HG02759 (cell line): ENCODE measurements around the gene AMZ1.
"Not testable (repeated sequence)": the region's sequence is repeated elsewhere in the genome, so short reads cannot be mapped to it uniquely, and the experiment has no call there.

ENCODE experiments used
- ATAC-seq: cut with Tn5 transposase; IDR thresholded peaks from one replicate; pipeline ENCODE4 v1.9.1; 2021; ENCODE audit warnings: mild to moderate bottlenecking, moderate library complexity; ENCODE audit not compliant: unreplicated experiment

AMZ1 gene

DNA sequence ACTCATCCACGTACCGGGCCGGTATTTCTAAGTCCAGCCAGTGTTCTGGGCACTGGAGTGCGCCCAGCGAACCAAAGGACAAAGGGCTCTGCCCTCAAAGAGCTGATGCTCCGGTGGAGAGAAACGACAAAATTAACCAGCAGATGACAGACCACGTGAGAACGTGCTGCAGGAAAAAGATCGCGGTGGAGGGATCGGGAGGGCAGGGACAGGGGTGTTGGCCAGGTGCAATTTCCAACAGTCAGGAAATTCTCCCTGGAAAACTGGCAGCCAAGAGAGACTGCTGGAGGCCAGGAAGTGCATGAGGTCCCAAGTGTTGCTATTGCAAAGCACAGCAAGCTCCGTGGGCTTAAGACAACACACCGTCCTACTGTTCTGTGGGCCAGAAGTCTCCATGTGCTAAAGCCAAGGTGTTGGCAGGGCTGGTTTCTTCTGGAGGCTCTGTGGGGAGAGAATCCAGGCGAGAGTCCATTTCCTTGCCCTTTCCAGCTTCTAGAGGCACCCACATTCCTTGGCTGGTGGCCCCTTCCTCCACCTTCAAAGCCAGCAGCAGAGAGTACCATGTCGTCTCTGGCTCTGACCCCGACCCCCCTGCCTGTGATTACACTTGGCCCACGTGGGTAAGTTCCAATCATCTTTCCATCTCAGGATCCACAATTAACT is 21.3 kb upstream of the AMZ1 start:
- no peak for ATAC-seq

DNA sequence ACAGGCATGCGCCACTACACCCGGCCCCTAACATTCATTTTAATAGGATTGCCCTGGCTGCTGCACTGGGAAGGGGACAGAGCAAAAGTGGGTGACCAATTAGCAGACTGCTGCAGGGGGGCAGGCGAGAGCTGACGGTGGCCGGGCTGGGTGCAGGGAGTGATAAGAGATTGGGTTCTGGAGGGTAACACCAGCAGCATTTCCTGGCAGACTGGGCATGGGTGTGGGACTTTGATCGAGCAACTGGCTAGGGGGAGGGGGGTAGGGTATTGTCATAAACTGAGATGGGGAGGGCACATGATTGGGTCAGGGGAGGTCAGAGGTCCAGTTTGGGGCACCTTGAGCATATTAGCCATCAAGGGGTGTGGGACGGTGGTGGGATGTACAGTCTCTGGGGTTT is 20.2 kb upstream of the AMZ1 start:
- no peak for ATAC-seq

DNA sequence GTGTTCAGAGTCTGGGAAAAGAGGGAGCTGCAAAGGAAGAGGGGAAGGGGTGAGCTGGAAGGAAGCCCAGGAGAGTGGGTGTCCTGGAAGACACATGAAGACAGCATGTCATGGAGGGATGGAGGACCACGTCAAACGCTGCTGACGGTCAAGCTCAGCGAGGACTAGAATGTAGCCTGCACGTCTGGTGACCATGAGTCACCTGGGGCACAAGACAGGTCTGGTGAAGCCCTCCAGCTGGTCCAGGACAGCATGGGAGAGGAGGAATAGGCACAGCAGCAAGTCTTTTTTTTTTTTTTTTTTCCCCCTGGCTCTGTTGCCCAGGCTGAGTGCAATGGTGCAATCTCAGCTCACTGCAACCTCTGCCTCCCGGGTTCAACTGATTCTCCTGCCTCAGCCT is 19.6 kb upstream of the AMZ1 start:
- no peak for ATAC-seq

DNA sequence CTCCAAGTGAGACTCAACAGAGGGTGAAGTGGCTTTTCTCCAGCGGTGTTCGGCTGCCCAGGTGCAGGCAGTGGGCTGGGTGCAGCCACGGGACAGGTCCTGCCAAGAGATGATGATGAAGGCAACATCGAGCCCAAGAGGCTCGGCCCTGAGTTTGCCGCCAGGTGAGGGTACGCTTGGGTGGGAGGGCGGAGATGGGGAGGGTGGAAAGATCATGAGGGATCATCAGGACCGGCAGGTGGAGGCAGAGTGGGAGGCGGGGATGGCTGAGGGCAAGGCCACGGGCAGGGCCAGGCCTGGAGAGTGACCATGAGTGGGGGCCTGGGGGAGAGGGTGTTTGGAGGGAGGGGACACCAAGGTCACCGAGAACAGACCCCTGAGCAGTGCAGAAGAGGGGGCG is 17.8 kb upstream of the AMZ1 start:
- no peak for ATAC-seq

DNA sequence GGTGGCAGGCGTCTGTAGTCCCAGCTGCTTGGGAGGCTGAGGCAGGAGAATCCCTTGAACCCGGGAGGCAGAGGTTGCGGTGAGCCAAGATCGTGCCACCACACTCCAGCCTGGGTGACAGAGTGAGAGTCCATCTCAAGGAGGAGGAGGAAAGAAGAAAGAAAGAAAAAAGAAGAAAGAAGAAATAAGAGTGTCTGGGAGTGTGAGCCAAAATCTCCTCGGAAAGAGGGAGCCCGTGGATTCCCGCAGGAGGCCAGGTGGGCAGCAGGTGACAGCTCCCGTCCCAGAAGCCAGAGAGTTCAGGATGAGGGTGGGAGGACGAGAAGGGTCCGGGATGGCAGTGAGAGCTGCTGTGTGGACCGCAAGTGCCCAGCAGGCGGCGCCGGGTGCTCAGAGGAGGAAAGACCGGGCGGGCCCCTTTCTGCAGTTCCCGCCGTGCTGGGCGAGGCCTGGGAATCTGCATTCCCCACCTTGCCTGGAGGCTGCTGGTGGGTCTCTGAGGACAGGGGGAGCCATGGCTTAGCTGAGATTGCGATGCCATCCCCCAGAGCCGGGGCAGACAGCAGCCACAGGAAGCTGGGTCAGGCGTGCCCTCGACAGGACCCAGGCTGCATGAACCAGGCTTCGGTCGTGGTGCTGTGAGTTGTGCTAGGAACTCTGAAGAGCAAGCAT is 17.1 kb upstream of the AMZ1 start:
- peak; percentile 60 for ATAC-seq

DNA sequence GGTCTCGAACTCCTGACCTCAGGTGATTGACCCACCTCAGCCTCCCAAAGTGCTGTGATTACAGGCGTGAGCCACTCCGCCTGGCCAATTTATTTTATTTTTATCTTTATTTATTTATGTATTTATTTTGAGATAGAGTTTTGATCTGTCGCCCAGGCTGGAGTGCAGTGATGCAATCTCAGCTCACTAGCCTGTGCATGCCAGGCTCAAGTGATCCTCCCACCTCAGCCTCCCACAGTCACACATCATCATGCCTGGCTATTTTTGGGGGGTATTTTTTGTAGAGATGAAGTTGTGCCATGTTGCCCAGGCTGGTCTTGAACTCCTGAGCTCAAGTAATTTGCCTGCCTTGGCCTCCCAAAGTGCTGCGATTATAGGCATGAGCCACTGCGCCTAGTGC is 14.8 kb upstream of the AMZ1 start:
- ATAC-seq = not testable (repeated sequence)

DNA sequence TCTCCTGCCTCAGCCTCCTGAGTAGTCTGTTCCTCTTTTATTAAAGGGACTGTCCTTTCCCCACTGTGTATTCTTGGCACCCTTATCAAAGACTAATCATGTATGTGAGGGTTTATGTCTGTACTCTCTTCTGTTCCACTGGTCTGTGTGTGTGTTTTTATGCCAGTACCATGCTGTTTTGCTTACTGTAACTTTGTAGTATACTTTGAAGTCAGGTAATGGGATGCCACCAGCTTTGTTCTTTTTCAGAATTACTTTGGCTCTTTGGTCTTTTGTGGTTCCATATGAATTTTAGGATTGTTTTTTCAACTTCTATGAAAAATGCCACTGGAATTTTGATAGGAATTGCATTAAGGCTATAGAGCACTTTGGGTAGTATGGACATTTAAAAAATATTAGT is 14.1 kb upstream of the AMZ1 start:
- ATAC-seq = no peak

DNA sequence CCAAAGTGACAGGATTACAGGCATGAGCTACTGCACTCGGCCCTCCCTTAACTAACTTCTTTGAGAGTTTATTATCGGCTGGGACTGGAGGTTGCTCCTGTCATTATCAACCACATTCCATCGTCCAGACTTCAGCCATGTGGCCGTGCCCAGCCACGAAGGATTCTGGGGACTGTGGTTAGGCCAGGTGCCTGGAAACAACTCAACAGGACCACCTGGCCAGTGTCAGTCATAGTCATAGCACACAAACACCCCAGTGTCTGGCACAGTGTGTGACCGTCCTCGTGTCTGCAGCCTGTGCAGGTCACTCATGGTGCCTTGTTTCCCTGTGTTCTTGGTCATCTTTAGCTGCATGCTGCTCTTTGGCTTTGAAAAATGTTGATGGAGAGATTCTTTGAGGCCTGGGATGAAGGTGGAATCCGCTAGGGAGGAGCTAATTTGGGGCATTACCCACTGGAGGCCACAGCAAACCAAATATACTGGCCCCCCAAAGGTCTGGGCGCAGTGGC is 12.7 kb upstream of the AMZ1 start:
- ATAC-seq = no peak

DNA sequence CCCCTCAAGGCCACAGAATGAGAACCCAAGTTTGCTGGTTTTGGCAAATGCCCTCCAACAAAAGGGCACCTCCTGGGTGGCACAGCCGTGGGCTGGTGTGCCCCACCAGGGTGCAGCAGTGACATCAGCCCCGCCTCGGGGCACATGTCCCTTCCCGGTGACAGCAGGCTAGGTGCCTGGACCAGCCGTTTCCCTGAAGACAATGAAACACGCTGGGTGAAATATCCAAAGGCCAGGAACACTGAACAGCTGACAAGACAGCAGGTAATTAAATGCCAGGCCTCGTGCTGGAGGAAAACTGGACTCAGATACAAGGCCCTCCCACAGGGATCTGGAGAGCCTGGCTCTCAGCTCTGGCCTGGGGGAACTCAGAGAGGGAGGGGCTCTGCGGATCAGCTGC is 11.4 kb upstream of the AMZ1 start:
- ATAC-seq = not testable (repeated sequence)

DNA sequence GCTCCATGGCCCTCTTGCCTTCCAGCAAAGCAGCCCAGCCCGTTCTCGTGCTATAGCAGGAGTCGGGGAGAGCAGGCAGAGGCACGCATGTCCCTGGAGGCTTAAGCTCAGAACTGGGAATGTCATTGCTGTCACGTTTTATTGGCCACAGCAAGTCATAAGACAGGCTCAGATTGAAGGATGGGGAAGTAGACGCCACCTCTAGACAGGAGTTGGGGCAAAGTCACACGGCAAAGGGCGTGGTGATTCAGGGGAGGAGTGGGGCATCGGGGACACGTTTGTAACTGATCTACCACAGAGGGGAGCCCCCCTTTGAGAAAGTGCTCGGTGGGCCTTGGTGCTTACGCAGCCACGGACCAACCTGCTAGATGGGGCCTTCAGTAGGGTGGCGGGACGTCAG is 9.5 kb upstream of the AMZ1 start:
- ATAC-seq = not testable (repeated sequence)

DNA sequence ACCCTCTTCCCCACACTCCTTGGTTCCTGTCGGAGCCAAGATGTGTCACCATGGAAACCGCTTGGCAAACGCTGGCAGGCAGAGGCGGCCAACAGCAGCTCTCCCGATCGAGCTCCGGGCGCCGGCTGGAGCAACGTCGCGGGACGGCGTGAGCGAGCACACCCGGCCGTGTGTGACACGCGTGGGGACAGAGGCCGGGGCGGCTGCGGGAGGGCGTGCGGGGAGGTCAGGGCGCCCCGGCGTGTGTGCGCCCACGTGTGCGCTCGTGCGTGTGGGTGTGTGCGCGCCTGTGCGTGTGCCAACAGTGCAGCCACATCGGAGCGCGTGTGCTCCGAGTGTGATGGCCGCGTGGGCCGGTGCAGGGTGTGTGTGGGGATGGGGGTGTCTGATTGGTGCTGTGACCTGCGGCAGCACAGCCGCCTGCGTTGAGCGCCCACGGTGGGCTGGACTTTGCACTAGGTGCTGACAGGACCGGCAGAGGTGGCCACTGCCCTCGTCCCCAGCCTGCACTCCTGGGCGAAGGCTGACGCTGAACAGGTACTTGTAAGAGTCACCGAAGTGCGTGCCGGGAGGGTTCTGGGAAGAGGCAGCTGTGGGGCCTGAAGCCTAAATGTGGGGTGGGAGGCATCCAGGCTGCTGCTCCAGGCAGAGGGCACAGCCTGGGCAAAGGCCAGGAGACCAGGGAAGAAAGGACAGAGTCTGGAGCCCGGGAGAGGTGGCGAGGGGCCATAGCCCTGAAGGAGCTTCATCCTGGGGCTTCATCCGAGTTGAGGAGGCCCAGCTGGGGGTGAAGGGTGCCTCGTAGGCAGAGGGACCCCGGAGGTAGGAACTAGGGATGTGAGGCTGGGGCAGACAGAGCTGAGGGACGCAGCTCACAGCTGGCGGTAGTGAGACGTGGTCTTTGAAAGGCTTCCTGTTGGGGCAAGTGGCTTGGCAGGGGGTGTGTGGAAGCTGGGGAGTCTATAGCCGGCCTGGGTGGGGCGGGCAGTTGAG is 8.6 kb upstream of the AMZ1 start:
- ATAC-seq = not testable (repeated sequence)

DNA sequence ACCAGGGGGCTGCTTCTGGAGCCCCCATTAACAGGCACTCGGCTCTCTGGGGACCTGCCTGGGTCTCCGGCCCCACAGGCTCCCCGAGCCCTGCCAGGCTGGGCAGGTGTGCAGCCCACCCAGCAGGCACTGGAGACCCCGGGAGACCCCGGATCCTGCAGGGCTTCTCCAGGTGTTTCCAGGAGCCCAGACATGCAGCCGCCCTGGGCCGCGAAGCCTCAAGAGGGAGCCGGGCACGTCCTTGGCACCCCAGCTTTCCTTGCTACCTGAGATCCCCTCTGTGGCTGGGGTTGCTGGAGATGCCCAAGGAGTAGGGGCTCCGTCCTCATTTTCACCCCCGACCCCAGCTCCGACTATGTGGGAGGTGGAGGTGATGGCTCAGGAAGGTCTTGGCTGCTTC is 7.7 kb upstream of the AMZ1 start:
- ATAC-seq = no peak

DNA sequence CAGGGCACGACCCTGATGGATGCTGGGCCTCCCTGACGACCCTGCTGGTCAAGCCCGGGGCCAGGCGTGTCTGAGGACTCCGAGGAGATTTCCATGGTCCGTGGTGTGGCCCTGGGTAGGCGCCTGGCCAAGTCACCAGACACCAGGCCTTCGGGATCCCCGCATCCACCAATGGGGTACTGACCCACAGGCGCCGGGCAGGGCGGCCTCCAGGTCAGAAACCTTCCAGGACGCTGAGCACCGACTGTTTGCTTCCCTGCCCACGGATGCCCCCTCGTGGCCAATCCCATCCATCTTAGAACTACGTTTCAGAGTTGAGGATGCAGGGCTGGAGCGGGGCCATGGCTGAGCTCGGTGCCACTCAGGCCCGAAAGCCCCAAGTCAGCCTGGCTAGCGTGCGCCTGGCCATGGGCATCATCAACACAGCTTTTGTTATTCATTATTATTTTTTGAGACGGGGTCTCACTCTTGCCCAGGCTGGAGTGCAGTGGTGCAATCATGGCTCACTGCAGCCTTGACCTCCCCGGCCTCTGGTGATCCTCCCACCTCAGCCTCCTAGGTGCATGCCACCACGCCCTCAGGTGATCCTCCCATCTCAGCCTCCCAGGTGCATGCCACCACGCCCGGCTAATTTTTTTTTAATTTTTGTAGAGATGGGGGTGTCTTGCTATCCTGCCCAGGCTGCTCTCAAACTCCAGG is 7.1 kb upstream of the AMZ1 start:
- no peak for ATAC-seq

DNA sequence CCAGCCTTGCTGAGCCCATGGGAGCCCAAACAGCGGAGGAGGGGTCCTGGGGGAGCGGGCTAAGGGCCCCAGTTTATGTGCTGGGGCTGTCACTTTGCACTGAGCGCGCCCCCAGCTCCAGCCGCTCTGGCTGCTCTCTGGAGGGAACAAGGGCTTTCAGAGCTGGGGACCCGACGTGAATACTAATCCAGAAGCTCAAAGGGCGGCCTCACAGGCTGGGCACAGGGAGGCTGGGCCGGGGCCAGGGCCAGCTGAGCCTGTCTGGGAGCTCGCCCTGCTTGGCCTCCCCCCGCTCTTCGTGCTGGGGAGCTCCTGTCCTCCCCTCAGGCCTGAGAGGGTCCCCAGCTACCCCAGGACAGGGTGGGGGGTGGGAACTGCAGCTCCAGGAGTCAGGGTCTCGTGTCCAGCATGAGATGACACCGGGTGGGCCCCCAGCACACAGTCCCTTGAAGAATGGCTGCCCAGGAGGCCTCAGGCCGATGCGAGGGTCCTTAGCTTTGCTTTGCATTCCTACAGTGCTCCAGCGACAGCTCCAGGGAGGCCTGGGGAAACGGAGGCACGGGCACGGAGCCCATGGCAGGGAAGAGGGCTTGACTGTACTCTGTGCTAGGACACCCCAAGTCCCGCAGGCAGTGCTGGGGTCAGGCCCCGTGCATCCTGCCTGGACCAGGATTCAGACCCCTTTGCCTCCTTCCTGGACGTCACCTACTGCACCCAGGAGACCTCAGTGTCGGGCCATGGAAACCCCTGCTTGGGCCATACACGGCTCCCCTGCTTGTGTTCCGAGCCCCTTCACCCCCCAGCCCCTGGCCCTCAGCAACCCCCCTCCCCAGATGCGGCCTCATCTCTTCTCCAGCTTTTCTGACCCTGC is 5.8 kb upstream of the AMZ1 start:
- ATAC-seq = no peak

DNA sequence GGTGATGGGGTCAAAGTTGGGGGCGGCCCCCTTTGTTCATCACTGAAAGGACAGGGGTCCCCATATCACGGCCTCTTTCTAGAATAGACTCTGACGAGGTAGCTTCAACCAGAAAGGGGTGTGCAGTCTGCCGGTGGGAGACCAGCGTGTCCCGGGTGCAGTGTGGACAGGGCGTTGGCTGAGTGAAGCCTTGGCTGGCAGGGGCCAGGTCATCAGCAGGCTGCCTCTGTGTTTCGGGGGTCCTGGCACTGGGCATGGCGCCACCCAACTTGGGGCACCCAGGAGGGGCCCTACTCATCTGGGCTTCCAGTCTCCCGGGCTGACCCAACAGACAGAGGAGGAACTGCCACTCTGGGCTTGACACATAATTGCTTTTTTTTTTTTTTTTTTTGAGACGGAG is 3.5 kb upstream of the AMZ1 start:
- no peak for ATAC-seq

DNA sequence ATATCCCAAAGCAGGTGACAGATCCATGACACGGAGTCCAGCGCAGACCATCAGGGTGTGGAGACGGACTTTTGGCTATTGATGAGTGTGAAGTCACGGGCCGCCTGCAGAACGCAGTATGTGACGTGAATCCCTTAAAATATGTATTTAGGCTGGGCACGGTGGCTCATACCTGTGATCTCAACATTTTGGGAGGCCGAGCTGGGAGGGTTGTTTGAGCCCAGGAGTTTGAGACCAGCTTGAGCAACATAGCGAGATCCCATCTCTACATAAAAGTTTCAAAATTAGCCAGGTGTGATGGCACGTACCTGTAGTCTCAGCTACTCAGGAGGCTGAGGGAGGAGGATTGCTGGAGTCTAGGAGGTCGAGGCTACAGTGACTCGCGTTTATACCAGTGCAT is 1.9 kb upstream of the AMZ1 start:
- no peak for ATAC-seq

DNA sequence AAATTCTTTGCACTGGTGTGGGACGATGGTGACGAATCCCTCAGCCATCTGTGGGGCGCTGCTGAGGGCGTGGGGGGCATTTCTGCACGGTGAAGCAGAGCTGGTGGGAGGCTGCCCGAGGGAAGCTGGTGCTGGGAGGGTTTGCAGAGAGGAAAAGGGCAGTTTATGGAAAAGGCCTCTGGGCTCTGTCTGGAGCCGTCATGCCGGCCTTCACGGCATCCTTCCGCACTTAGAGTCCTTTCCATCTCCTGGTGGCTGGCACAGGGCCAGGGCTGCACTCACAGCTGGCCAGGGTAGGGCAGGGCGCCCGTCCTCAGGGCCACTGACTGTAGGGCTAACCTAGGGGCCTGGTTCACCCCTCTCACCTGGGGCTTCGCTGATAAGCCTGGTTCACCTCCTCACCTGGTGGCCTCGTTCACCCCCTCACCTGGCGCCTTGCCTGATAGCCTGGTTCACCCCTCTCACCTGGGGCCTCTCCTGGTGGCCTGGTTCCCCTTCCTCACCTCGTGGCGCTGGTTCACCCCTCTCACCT is 598 bp upstream of the AMZ1 start:
- no peak for ATAC-seq

DNA sequence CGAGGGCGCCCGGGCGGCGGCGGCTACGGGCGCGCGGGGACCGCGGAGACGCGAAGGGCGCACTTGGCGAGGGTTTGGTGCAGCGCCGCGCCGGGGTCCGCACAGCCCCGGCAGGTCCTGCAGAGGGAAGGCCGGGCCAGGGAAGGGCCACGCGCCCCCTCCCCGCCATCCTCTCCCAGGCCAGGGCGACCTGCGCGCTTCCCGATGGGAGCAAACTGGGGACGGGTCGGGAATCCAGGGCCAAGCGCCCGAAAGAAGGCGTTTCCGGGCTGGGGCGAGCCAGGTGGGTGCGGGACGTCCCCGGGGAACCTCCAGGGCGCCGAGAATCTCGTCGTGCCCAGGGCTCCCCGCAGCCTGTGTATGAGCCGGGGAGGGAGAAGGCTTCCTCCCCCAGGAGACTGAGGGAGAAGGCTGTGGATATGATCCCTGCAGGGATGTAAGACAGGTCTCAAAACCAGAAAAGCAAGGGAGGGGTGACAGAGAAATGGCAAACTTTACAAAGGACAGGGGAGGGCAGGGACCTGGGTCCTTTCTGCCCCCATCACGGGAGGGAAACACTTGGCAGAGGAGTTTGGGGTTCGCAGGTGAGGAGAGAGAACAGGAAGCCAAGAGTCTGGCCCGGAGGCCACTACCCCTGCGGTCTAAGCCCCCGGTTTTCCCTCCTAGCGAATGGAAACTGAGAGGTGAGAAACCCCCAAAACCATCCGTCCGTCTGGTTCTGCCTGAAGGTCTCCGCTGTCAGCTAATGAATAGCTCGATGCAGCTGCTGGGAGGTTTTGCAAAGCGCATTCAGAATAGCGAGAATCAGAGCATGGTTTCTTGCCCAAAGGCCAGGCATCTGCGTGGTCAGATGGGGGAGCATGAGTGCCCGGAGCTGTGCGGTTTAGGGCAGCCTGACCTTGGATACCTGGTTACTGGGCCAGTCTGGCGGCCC is 674 bp downstream of the AMZ1 start:
- peak; percentile 77 for ATAC-seq
